Measurements from ENCODE around the gene FRG2C.
"Not testable (repeated sequence)": the region's sequence is repeated elsewhere in the genome, so short reads cannot be mapped to it uniquely, and the experiment has no call there.

The FRG2C gene

DNA sequence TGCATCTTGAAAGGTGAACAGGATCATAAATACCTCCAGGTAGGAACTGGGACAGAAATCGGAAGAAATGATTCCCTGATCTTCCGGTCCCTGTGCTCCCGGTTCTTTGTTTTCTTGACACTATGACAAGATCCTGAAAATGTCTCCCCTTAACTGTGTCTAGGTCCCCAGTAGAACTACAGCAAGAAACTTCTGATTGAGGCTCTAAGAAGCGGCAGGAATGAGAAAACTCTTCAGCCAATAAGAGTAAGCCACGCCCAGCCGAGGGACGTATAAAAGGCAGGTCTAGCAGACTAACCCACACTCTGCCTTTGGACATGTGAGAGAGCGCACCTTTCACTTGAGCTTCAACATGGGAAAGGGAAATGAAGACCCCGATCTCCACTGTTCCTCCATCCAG lies at the start of gene FRG2C:
Gene FRG2C (plus strand): TSS at position 301 of the 400 bp plus-strand sequence. CDS start 52 bp downstream, at position 353.
- not testable (repeated sequence) for H3F3A ChIP-seq (ENCODE audit: control insufficient read depth, insufficient read depth); H3K36me3 ChIP-seq (ENCODE audit: control insufficient read depth, low read length); H3K4me3 ChIP-seq (ENCODE audit: low read length); H4K20me1 ChIP-seq (ENCODE audit: control insufficient read depth, insufficient read depth, low read depth, low read length); H3K4me2 ChIP-seq (ENCODE audit: low read length); H3K27me3 ChIP-seq (ENCODE audit: control insufficient read depth, low read length); H3K4me1 ChIP-seq (ENCODE audit: control insufficient read depth, low read length); H3K79me2 ChIP-seq (ENCODE audit: control insufficient read depth, low read length); H3K9me3 ChIP-seq (ENCODE audit: control insufficient read depth, insufficient read depth, low read length); H3K9me2 ChIP-seq (replicated peaks; ENCODE audit: control insufficient read depth, low read length); H3K27ac ChIP-seq (ENCODE audit: low read depth, low read length)

DNA sequence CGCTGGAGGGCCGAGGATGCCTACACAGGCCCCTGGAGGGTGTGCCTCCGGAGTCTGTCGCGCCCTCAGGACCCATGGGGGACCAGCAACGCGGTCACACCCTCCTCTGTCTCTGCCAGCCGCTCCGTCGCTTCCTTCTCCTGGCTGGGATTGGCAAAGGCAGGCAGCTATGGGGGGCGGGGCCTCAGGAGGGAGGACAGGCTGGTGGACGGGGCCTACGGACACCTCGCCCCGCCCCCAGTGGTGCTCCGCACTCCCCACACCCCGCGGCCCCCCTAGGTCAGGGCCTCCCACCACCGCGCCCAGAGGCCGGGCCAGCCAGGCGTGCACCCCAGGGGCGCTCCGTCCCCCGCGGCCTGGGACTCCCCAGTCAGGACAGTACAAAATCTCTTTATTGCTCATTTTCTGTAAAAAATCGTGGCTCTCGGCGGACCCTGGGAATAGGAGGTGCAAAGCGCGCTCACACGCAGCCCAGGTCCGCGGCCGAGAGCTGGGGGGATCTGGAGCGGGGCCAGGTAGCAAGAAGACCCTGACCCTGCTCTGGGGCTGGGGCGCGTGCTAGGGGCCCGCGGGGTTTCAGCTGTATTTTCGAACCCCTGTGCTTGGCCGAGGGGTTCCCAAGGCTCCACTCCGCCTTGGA lies 45.3 kb upstream of the FRG2C start:
- not testable (repeated sequence) for H3K27me3 ChIP-seq (ENCODE audit: control insufficient read depth, low read length); H3K9me3 ChIP-seq (ENCODE audit: control insufficient read depth, insufficient read depth, low read length); H4K20me1 ChIP-seq (ENCODE audit: control insufficient read depth, insufficient read depth, low read depth, low read length); H3K9me2 ChIP-seq (replicated peaks; ENCODE audit: control insufficient read depth, low read length); H3K79me2 ChIP-seq (ENCODE audit: control insufficient read depth, low read length); H3K4me2 ChIP-seq (ENCODE audit: low read length); H3K27ac ChIP-seq (ENCODE audit: low read depth, low read length); H3K36me3 ChIP-seq (ENCODE audit: control insufficient read depth, low read length); H3F3A ChIP-seq (ENCODE audit: control insufficient read depth, insufficient read depth); H3K4me1 ChIP-seq (ENCODE audit: control insufficient read depth, low read length); H3K4me3 ChIP-seq (ENCODE audit: low read length)

DNA sequence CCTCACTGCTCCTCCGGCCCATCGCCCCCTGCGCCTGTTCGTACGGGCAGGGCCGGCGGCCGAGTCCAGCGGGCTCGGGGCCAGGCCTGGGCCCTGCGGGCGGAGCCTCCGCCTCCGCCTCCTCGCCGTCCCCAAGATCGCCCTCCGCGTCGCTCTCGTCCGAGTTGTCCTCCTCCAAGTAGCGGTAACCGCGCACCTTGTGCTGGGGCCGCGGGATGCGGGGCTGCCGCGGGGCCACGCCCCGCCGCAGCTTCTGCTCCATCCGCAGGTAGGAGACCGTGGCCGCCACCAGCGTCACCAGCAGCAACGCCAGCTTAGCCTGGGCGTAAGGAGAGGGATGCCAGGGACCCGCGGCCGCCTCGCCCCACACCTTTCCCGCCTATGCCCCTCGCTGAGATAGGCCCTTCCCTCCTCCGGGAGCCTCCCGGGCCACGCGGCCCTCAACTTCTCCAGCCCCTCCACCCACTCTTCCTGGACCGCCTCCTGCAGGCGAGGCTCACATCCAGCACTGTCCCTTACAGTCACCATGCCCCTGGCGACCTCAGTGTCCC lies 44.6 kb upstream of the FRG2C start:
- not testable (repeated sequence) for H3K4me3 ChIP-seq (ENCODE audit: low read length); H3K27ac ChIP-seq (ENCODE audit: low read depth, low read length); H3K79me2 ChIP-seq (ENCODE audit: control insufficient read depth, low read length); H3K9me3 ChIP-seq (ENCODE audit: control insufficient read depth, insufficient read depth, low read length); H3F3A ChIP-seq (ENCODE audit: control insufficient read depth, insufficient read depth); H4K20me1 ChIP-seq (ENCODE audit: control insufficient read depth, insufficient read depth, low read depth, low read length); H3K4me2 ChIP-seq (ENCODE audit: low read length); H3K36me3 ChIP-seq (ENCODE audit: control insufficient read depth, low read length); H3K27me3 ChIP-seq (ENCODE audit: control insufficient read depth, low read length); H3K4me1 ChIP-seq (ENCODE audit: control insufficient read depth, low read length); H3K9me2 ChIP-seq (replicated peaks; ENCODE audit: control insufficient read depth, low read length)

DNA sequence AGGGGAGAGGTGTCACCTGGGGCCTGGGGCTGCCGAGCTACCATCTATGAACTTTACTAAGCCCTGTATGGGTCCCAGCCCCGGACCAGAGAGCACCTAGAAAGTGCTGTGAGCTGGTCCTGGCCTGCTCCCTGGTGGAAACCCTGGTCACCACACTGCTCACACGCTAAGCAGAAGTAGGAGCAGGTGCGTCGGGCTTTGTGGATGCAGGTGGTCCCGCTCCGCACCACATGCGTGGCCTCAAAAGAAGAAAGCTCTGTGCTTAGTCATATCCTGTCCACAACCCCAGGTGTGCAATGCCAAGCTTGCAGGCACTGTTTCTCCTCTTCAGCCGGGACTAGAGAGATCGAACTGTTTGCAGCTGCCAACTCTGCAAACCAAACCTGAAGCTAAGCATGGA lies 42.4 kb upstream of the FRG2C start:
- H3K9me2 ChIP-seq (replicated peaks; ENCODE audit: control insufficient read depth, low read length); H3K27me3 ChIP-seq (ENCODE audit: control insufficient read depth, low read length); H3K36me3 ChIP-seq (ENCODE audit: control insufficient read depth, low read length); H3K4me1 ChIP-seq (ENCODE audit: control insufficient read depth, low read length); H3K4me2 ChIP-seq (ENCODE audit: low read length); H3K9me3 ChIP-seq (ENCODE audit: control insufficient read depth, insufficient read depth, low read length); H3K79me2 ChIP-seq (ENCODE audit: control insufficient read depth, low read length); H3K4me3 ChIP-seq (ENCODE audit: low read length); H3K27ac ChIP-seq (ENCODE audit: low read depth, low read length); H3F3A ChIP-seq (ENCODE audit: control insufficient read depth, insufficient read depth); H4K20me1 ChIP-seq (ENCODE audit: control insufficient read depth, insufficient read depth, low read depth, low read length): not testable (repeated sequence)

DNA sequence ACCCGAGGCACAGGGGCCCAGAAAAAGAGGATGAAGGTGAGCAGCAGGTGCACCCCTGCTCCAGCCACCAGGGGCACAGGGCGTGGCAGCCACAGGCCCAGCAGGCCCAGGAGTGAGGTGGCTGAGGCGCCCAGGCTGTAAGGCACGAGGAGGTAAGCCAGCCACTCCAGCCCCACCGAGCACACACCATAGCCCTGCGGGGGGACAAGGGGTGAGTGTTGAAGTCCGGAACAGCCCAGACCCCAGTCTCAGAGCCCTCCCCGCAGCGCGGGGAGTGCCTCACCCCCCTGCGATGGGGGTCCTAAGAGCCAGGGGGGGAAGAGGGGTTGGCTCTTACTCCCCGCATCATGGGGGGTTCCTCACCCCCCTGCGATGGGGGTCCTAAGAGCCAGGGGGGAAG lies 40.5 kb upstream of the FRG2C start:
- H3K27ac ChIP-seq (ENCODE audit: low read depth, low read length); H3K36me3 ChIP-seq (ENCODE audit: control insufficient read depth, low read length); H3K4me3 ChIP-seq (ENCODE audit: low read length); H4K20me1 ChIP-seq (ENCODE audit: control insufficient read depth, insufficient read depth, low read depth, low read length); H3K4me2 ChIP-seq (ENCODE audit: low read length); H3K27me3 ChIP-seq (ENCODE audit: control insufficient read depth, low read length); H3K9me2 ChIP-seq (replicated peaks; ENCODE audit: control insufficient read depth, low read length); H3F3A ChIP-seq (ENCODE audit: control insufficient read depth, insufficient read depth); H3K4me1 ChIP-seq (ENCODE audit: control insufficient read depth, low read length); H3K9me3 ChIP-seq (ENCODE audit: control insufficient read depth, insufficient read depth, low read length); H3K79me2 ChIP-seq (ENCODE audit: control insufficient read depth, low read length): not testable (repeated sequence)

DNA sequence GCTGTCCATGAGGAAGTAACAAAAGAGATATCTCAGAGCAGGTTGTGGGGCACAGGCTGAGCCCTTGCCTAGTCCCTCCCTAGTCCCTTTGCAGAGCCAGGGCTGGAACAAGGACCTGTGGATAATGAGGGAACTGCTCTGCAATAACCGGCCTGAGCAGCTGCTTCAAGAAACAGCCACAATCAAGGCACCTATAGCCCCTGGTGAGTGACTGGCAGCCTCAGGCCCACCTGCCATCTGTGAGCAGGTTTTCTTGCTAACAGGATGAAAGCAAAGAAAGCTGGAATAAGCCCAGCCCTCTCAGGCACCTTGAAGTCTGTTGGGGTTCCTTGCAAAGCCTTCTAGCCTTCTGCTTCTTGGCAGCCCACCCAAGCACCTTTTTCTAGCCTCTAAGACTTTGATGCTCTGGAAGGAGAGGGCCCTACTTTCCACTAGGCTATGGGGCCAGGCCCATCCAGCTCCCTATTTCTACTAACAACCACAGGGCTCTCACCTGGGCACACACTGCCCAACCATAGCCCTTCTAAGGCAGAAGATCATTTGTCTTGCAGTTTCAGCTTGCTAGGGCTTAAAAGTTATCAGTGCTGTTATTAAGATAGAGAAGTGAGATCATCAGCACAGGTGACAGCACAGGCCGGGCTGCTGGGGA lies 33.1 kb upstream of the FRG2C start:
- H3K9me3 ChIP-seq (ENCODE audit: control insufficient read depth, insufficient read depth, low read length); H3K4me1 ChIP-seq (ENCODE audit: control insufficient read depth, low read length); H3K27ac ChIP-seq (ENCODE audit: low read depth, low read length); H3K36me3 ChIP-seq (ENCODE audit: control insufficient read depth, low read length); H3F3A ChIP-seq (ENCODE audit: control insufficient read depth, insufficient read depth); H3K27me3 ChIP-seq (ENCODE audit: control insufficient read depth, low read length); H3K79me2 ChIP-seq (ENCODE audit: control insufficient read depth, low read length); H3K4me2 ChIP-seq (ENCODE audit: low read length); H3K9me2 ChIP-seq (replicated peaks; ENCODE audit: control insufficient read depth, low read length); H4K20me1 ChIP-seq (ENCODE audit: control insufficient read depth, insufficient read depth, low read depth, low read length); H3K4me3 ChIP-seq (ENCODE audit: low read length): not testable (repeated sequence)

Measured in DOHH2 (cell line).